ENCODE measurements around the gene CCNQ.

Gene CCNQ

GRCh38 chrX:153637121-153638040 lies 38.4 kb upstream of the CCNQ start:
- DNase-seq: no peak

GRCh38 chrX:153636716-153637115 lies 37.8 kb upstream of the CCNQ start:
- no peak for DNase-seq

DNA sequence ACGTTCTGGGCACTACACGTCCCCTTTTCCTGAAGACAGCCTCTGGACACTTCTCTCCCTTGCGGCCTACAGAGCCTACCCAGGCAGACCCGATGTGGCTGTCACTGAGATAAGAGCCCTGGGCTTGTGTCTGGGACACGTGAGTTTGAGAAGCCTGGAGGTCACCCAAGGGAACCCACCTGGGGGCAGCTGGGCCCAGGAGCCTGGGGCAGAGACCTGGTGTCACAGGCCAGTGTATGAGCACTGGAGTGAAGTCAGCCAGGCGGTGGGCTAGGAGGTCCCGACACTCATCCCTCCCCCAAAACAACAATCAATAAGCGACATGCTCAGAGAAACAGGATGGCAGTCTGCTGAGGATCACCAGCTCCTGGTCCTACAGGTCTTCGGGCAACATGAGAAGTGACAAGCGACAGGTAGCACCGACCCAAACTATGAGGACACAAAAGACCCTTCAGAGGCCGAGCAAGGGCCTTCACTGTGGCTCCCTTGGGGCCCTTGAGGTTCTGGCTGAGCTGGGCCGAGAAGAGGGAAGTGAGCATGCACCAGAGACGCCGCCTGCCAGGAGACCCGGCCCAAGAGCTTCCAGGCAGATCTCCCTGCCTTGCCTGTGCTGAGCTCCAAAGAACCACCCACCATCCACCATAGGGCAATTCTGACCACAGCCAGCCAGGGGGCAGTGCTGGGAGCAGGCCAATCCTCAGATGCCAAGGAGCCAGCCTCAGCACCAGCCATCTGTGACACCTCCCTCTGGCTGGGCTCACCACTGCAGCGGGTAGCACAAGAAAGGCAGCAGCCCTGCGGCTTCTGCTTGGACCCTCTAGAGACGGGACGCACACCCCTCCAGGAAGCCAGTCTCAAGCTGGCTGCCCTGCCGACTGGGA lies 37.1 kb upstream of the CCNQ start:
- DNase-seq: no peak

GRCh38 chrX:153635388-153635787 lies 36.4 kb upstream of the CCNQ start:
- no peak for DNase-seq

DNA sequence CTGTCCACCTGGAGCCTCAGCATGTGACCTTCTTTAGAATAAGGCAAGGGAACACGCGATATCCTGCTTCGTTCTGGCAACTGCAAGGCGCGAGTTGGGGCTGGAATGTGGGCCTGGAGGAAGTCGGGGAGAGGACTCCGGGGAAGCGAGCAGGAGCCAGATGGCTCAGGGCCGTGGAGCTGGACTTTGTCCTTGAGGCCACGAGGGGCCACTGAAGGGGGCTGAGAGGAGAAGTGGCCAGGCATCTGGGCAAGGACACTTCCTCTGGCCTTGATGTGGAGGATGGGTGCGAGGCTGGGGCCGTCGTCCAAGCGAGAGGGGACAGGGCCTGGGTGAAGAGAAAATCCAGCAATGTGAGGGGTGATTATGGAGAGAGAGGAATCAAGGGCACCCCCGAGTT lies 35.9 kb upstream of the CCNQ start:
- DNase-seq: no peak

GRCh38 chrX:153634236-153634635 lies 35.3 kb upstream of the CCNQ start:
- DNase-seq: no peak

DNA sequence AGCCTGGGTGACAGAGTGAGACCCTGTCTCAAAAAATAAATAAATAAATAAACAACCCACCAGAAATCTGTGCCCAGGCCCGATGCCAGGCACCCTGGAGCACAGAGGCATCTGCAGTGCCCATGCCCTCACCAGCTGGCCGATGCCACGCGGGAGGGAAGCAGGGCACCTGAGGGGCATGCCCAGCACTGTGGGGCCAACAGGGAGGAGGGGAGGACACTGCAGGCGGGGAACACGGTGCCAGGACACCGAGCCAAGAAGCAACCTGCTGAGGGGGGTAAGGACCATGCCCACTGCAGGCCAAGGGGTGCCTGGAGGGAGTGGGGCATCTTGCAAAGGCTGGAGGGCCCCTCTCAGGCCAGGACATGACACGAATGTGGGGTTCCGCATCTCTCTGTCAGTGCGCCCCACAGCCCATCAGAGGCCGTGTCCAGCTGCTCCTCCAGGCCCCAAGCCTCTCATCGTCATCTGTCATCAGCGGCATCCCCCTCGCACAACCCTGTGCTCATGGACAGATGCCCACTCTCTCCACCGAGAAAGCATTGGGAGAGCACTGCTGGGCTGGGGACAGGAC lies 34.8 kb upstream of the CCNQ start:
- no peak for DNase-seq

GRCh38 chrX:153633048-153633447 lies 34.1 kb upstream of the CCNQ start:
- no peak for DNase-seq

GRCh38 chrX:153632595-153632946 lies 33.6 kb upstream of the CCNQ start:
- DNase-seq: no peak

- DNase-seq: no peak
These were observed 33.1 kb upstream of the CCNQ start for GRCh38 chrX:153631907-153632594.

- DNase-seq: no peak
These were observed 32.4 kb upstream of the CCNQ start for GRCh38 chrX:153631346-153631745.

DNA sequence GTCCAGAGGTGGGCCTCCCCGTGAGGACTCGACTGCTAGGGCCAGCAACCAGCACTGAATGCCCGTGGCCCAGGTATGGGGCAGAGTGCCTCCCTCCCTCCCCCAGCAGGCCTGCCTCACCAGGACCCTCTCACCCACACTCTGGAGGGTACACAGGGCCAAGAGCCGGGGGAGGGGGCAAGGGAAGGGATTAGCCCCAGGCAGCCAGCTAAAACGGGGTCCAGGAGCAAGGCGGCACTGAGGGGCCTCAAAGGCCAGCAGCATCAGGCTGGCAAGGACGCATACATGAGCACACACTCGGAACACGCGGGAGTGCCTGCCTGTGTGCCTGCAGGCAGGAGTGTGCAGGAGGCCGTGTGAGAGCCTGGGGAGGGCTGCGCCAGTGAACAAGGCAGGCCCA lies 29.7 kb upstream of the CCNQ start:
- no peak for DNase-seq

- no peak for DNase-seq
These were observed 29.2 kb upstream of the CCNQ start for GRCh38 chrX:153628129-153628528.

DNA sequence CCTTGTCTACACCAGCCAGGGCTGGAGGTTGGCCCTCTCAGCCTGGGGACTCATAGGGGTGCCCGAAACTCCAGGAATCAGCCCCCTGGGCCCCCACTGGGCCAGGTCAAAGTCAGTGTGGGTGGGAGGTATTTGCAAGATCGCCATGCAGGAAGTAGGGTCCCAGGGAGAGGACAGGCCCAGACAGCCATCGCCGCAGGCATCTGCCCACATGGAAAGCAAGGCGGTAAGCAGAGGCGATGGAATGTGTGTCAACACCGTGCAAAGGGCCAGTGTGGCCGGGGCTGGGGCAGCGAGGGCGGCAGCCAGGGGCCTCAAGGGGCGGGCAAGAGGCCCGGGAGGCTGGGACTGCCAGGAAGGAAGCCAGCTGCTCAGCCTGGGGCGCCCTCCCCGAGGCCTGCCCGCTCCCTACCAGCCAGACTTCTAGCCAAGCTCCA lies 28.8 kb upstream of the CCNQ start:
- DNase-seq: no peak

- DNase-seq: no peak
These were observed 28.1 kb upstream of the CCNQ start for GRCh38 chrX:153626863-153627674.

DNA sequence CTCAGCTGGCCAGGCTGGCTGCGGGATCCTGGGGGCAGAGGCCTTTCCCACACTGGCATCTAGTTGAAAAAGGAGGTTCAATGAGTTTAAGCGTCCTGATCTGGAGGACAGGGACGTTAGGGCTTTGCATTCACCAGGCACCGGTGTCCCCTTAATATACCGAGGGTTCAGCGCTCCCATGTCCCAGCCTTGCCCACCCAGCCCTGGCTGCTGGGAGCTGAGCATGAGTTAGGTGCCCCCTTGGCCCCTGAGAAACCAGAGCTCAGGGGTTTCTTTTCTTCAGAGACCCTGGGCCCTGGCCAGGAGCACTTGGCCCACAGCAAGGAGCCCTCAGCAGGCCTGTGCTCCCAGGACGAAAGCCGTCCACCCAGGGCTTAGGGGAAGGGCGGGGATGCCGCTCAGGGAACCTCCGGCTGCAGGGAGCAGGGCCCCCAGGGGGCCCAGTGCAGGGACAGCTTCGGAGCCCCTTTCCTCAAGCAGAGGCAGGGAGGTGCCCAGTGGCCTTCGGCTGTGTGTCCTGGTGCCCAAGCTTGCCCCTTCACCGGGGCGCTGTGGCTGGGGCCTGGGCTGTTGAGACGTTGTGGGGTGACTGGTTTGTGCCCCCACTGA lies 27.2 kb upstream of the CCNQ start:
- no peak for DNase-seq

DNA sequence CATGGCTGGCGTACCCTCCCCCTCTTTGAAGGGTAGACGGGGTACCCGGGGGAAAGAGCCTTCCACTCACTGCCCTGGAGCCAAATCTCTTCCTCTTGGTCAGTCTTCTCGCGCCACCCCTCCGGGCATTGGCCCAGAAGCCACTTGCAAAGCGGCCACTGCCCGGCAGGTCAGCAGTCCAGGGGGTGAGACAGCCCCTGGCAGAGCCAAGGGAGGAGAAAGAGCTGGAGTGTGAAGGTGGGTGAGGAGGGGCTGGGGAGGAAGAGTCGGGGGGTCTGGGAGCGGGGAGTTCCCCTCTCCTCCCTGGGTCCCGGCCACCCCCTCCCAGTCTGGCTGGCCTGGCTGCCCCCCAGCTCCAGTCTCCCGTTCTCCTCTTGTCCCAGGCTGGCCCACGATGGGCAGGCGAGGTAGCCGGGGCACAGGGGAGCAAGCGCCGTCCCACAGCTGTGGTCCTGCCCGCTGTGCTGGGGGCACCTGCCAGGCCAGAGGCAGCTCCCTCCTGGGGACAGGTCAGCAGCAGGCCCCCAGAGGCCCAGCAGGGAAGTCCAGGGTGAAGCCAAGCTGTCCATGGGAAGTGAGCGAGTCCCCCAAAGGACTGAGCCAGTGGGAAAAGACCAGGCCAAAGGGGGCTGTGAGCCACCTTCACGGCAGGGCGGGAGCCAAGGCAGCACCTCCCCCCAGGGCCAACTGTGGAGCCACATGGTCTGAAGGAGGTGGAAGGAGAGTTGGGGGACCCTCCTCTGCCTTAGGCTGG lies 26.5 kb upstream of the CCNQ start:
- no peak for DNase-seq

GRCh38 chrX:153624196-153625091 lies 25.5 kb upstream of the CCNQ start:
- DNase-seq: no peak

DNA sequence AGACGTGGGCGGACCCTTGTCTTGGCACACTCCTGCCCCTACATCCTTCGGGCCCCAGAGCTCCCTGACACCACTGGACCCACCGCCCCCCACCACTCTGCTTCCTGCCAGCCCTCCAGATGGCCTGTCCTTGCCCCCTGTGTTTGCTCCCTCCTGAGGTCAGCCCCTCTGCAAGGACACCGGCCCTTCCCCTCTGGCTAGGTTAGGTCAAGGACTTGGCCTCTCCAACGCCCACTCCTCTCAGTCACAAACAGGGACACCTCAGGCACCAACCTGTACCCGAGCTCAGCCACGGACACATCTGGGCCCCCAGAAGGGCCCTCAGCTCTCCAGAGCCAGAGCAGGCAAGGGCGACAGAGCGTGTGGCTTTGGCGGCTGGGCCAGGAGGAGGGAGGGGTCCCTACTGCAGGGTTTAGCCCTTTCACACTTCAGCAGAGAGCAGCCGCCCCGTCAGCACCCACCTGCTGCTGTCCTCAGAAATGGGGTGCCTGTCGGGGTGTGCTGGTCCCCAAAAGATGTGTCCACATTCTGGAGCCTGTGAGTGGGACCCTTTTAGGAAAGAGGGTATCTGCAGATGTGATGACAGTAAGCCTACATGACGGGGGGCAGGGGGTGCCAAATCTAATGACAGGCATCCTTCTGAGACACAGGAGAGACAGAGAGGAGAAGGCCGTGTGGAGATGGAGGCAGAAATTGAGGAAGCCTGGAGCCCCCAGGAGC lies 24.5 kb upstream of the CCNQ start:
- no peak for DNase-seq
